Fibroblast of lung (primary cell): Measurements from ENCODE around the gene FAM184B.

ENCODE experiments used
- EZH2 ChIP-seq: IDR thresholded peaks from 2 replicates; pipeline ENCODE4 v1.5.1; 2012; ENCODE audit warnings: low read length, control low read depth, mild to moderate bottlenecking; ENCODE audit errors: missing control alignments
- TF ChIP-seq, protein P1 (sequence below), 2 donors: IDR thresholded peaks in 1 of 2; conservative IDR thresholded peaks in 1 of 2; 1 replicate in 1 of 2; 2 replicates in 1 of 2; pipeline ENCODE4 v1.5.1; 2011 to 2012; ENCODE audit warnings: low read length in 2 of 2, control low read depth in 1 of 2, inconsistent platforms in 1 of 2, low read depth in 1 of 2, mild to moderate bottlenecking in 1 of 2

DNA sequence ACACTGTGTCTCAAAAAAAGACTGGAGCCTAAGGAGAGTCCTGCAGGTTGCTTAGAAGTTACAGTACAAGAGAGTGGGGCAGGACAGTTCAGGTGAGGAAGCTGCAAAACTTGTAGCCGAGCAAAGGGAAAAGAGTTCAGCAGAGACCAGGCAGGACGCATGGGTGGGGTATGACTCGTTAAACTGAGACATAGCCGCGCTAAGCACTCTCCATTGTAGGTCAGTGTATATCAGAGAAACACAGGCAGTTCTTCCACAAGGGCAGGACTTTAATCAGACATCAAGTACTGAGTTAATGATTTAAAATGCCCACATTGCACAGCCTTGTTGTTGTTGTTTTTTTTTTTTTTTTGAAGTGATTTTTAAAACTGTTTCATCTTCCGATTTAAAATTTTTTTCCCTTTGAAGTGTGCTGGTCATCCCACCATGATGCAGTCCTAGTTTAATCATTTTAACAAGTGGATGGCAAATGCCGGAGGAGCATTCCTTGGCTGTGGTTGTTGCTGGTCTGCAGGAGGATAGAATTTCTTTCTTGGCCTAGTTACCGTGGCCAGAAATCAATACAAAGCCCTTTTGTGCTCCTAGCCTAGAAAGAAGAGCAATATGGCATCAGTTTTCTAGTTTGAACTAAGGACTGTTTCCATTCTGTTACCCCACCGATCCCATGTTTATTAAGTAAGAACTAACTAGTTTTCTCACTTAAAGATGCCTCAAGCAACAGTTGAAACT lies 194.2 kb downstream of the FAM184B start:
- TF ChIP-seq EZH2 = no peak
- TF ChIP-seq, protein P1, sequence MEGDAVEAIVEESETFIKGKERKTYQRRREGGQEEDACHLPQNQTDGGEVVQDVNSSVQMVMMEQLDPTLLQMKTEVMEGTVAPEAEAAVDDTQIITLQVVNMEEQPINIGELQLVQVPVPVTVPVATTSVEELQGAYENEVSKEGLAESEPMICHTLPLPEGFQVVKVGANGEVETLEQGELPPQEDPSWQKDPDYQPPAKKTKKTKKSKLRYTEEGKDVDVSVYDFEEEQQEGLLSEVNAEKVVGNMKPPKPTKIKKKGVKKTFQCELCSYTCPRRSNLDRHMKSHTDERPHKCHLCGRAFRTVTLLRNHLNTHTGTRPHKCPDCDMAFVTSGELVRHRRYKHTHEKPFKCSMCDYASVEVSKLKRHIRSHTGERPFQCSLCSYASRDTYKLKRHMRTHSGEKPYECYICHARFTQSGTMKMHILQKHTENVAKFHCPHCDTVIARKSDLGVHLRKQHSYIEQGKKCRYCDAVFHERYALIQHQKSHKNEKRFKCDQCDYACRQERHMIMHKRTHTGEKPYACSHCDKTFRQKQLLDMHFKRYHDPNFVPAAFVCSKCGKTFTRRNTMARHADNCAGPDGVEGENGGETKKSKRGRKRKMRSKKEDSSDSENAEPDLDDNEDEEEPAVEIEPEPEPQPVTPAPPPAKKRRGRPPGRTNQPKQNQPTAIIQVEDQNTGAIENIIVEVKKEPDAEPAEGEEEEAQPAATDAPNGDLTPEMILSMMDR (conservative IDR thresholded peaks at IDR 0.05 in 1 of 2, IDR thresholded peaks at IDR 0.05 in 1 of 2; ENCODE audit: low read depth in 1 of 2, low read length in 2 of 2) = no peak
